Esophagus squamous epithelium (tissue), 4 donors: ENCODE results near the gene ARHGDIB.

Experiments used
- POLR2A ChIP-seq, 4 donors: fragments of 450-650 bp; IDR thresholded peaks; one replicate each; pipeline ENCODE4 v1.6.1; 2017; ENCODE audit warnings: antibody characterized with exemption in 4 of 4, mild to moderate bottlenecking in 4 of 4, moderate library complexity in 3 of 4
- TF ChIP-seq, protein P1 (sequence below), 6 experiments: fragments of 450-650 bp in 4 of 6; fragments of 200-600 bp in 2 of 6; sonication (generic) in 2 of 6; IDR thresholded peaks; one replicate each; pipeline ENCODE4 v1.5.1; 2016 to 2019; ENCODE audit warnings: antibody characterized with exemption in 6 of 6, mild to moderate bottlenecking in 4 of 6, moderate library complexity in 4 of 6

DNA sequence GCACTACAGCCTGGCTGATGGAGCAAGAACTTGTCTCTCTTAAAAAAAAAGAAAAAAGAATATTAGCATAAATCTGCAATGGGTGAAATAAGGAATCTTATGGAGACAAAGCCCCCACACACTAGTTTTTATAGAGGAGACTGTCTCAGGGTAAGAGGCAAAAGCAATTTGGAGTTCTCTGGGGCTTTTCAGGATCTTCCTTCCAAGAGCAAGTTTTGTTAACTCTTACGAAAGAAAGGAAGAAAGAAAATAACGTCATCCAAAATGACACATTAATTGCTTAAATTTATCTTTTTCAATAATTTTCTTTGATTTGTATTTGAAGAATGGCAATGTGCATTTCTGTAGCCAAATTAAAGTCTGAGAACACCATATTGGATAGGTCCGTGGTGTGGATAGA is 15.3 kb upstream of the ARHGDIB start:
- no peak for TF ChIP-seq POLR2A (IDR thresholded peaks at IDR 0.05)
- TF ChIP-seq, protein P1, sequence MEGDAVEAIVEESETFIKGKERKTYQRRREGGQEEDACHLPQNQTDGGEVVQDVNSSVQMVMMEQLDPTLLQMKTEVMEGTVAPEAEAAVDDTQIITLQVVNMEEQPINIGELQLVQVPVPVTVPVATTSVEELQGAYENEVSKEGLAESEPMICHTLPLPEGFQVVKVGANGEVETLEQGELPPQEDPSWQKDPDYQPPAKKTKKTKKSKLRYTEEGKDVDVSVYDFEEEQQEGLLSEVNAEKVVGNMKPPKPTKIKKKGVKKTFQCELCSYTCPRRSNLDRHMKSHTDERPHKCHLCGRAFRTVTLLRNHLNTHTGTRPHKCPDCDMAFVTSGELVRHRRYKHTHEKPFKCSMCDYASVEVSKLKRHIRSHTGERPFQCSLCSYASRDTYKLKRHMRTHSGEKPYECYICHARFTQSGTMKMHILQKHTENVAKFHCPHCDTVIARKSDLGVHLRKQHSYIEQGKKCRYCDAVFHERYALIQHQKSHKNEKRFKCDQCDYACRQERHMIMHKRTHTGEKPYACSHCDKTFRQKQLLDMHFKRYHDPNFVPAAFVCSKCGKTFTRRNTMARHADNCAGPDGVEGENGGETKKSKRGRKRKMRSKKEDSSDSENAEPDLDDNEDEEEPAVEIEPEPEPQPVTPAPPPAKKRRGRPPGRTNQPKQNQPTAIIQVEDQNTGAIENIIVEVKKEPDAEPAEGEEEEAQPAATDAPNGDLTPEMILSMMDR (IDR thresholded peaks at IDR 0.05), result no peak
